Measurements from ENCODE around the gene GRIK4.

The GRIK4 gene

DNA sequence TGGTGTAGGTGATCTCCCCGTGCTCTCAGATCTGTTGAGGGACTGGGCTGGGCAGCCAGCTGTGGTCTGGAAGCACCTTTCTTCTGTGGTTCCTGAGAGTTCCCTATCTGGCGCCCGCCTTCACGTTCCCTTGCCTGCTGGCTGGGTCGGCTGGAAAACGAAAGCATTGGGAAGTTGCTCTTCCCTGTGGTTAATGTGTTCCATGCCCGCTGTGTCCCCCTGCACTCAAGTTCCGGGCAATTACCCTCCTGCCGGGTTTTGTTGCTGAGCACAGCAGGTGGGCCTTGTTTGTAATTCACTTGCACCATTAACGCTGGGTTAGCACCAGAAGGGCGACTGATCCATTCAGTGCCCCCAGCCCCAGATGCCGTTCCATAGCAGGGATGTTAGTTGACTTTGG, 134.1 kb downstream of the GRIK4 start:
- DNase-seq = peak; percentile 96

DNA sequence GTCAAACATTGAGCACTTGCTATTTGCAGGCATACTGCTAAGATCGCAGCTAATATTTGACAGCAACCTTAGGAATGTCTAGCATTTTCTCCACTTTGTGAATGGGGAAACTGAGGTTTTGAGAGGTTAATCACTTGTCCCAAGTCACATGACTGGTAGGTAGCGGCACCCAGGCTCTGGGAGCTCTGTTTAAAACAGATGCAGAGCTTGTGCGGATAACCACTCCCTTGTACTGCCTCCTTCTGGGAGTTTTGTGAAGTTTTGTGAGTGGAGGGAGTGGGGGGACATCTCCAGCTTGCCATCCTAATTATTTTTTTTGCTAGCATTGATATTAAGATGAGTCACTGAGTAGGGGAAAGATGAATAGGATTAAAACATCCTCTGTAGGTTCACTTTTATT, 134.7 kb downstream of the GRIK4 start:
- no peak for DNase-seq

GRCh38 chr11:120647681-120648080, 136.1 kb downstream of the GRIK4 start:
- no peak for DNase-seq

GRCh38 chr11:120648771-120649170, 137.2 kb downstream of the GRIK4 start:
- DNase-seq = peak; percentile 72

DNA sequence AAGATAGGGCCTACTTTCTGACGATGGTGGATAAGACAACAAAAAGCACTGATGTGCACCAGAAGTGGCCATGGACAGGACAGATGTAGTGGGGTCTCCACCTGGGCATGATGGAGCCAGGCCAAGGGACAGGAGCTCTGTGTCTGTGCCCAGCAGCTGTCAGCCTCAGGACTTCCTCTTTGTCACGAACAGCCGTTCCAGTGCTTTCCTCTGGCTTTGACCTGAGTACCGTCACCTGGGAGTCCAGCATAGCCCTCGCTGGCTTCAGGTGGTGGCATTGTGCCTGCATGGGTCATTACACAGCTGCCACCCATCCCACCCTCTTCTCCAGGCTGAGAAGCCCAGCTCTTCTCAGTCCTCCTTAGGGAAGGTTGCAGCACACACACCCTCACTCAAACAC, 137.8 kb downstream of the GRIK4 start:
- no peak for DNase-seq

GRCh38 chr11:120651396-120651795, 139.8 kb downstream of the GRIK4 start:
- DNase-seq = no peak

DNA sequence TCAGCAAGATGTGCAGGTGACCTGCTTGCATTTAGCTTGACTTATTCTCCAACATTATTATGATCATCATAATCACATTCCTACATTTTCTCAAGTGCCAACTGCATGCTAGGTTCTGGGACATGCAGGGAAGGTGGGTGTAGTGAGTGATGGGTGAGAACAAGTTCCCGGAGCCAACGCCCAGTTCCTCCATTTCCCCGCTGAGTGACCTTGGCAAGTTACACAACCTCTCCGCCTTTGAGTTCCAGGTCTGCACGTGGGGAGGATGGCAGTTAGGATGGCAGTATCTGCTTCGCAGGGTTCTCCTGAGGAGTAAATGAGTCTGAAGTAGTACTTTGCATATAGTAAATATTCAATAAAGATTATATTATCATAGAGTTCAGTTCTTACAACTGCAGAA, 140.3 kb downstream of the GRIK4 start:
- no peak for DNase-seq

DNA sequence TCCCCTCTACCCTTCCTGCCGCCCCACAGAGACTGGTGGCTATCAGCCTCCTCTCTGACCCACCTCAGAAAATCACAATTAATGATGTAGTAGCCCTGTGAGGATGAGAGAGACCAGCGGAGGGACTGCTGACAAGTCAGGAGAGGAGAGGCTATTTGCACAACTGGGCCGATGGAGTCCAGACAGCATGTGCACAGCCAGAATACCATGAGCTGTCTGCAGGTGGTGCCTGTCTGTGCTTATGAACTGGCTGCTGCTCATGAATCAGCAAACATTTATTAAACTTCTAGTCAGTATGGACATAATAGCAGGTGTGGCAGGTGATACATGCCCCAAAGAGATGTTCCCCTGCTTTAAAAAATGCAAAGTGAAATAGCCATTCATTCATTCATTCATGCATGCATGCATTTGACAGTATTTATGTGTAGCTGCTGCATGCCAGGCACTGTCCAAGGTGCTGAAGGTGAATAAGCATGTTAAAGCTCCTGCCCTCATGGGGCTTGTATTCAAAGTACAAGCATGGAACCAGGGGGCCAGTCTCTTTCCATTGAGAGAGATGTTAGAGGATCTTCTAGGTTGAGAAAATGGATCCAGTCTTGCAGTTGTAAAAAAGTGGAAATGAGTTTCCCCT, 141.3 kb downstream of the GRIK4 start:
- DNase-seq = no peak

GRCh38 chr11:120655589-120655988, 144.0 kb downstream of the GRIK4 start:
- DNase-seq = no peak

- DNase-seq = no peak
Observed at GRCh38 chr11:120657306-120658070, 145.9 kb downstream of the GRIK4 start.

GRCh38 chr11:120658071-120658423, 146.5 kb downstream of the GRIK4 start:
- no peak for DNase-seq

DNA sequence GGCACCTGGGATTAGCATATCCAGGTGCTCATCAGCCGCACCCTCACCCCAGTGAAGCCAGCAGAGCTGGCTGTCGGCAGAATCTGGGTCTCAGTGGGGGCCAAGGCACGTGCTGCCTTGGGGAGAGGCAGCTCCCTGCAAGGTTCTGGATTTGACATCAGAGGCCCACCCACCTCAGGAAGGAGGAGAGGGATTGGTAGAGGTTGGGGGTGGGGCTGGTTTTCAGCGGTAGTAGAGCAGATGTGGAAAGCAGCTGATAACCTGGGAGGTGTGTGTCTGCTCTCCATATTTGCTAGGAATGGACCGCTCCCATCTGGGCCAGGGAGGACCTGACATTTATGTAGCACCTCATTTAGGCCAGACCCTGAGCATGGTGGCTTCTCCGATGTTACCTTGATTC, 147.5 kb downstream of the GRIK4 start:
- no peak for DNase-seq

DNA sequence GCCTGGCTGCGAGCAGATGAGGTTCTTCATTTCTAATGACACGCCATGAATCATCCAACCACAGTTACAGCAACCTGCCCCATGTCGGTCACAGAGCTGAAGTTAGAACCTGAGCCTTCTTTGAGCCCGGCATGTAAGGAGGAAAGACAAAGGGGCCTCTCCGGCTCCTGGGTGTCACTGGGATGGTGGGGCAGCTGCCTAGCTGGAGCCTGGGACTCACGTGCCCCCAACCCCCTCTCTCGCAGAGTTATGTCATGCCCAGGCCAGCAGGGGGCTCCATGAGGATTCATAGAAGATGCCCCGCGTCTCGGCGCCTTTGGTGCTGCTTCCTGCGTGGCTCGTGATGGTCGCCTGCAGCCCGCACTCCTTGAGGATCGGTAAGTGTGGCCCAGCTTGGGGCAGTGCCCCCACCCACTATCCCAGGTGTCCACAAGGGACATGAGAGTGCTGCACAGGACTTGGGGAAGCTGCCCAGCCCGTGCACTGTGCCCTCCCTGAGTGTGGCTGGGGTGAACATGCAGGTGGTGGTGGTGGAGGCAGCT, 148.5 kb downstream of the GRIK4 start:
- no peak for DNase-seq

GRCh38 chr11:120662071-120662676, 150.6 kb downstream of the GRIK4 start:
- DNase-seq = no peak

- DNase-seq = no peak
Observed at GRCh38 chr11:120663142-120663541, 151.6 kb downstream of the GRIK4 start.

- DNase-seq = no peak
Observed at GRCh38 chr11:120666121-120666639, 154.6 kb downstream of the GRIK4 start.

GRCh38 chr11:120667281-120667680, 155.7 kb downstream of the GRIK4 start:
- no peak for DNase-seq

DNA sequence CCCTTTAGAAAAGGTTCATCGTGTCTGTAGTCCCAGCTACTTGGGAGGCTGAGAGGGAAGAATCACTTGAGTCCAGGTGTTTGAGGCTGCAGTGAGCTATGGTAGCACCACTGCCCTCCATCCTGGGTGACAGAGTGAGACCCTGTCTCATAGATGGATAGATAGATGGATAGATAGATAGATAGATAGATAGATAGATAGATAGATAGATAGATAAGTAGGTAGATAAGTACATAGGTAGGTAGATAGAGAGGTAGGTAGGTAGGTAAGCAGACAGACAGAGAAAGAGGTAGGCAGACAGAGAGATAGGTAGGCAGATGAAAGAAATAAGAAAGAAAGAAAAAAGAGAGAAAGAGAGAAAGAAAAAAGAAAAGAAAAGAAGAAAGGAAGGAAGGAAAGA, 156.4 kb downstream of the GRIK4 start:
- no peak for DNase-seq

GRCh38 chr11:120668537-120668936, 157.0 kb downstream of the GRIK4 start:
- DNase-seq = no peak

DNA sequence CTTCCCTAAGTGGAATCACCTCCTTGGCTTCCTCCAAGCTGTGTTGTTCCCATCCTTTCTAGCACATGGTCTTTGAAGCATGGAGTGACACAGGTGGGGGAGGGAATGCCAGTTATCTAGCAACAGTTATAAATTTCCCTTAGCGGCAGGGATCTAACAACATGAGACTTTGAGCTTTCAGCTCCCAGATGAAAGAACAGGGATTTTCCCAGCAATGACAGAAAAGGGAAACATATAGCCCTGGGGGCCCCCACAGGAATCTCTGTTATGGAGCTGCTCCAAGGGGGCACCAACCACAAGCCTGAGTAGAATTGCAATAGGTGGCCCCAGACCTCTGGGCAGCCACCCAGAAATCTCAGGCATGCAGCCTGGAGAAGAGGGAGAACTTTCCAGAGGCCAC, 163.0 kb downstream of the GRIK4 start:
- no peak for DNase-seq

GRCh38 chr11:120675171-120675570, 163.6 kb downstream of the GRIK4 start:
- DNase-seq = peak; percentile 30

- no peak for DNase-seq
Observed at GRCh38 chr11:120676991-120677390, 165.4 kb downstream of the GRIK4 start.

- no peak for DNase-seq
Observed at GRCh38 chr11:120680322-120680721, 168.8 kb downstream of the GRIK4 start.

All from DMS79 (cell line).